Nephron (organoid): ENCODE results near the gene NKPD1.

Experiments
- H3K27ac Mint-ChIP-seq, 3 experiments: 2 replicates each; pipeline ENCODE4 v1.8.0; 2020; ENCODE audit warnings: mixed read lengths in 3 of 3, mild to moderate bottlenecking in 2 of 3, moderate library complexity in 1 of 3
- H3K27me3 Mint-ChIP-seq: 2 replicates; pipeline ENCODE4 v1.8.0; 2021; ENCODE audit warnings: low read depth, mild to moderate bottlenecking, moderate library complexity, mixed read lengths
- H3K36me3 Mint-ChIP-seq: 2 replicates; pipeline ENCODE4 v1.8.0; 2020; ENCODE audit warnings: low read depth, mixed read lengths
- H3K4me1 Mint-ChIP-seq: 2 replicates; pipeline ENCODE4 v1.8.0; 2020; ENCODE audit warnings: mixed read lengths
- H3K4me3 Mint-ChIP-seq, 3 experiments: 2 replicates each; pipeline ENCODE4 v1.8.0; 2020; ENCODE audit warnings: mild to moderate bottlenecking in 3 of 3, mixed read lengths in 3 of 3, moderate library complexity in 2 of 3
- H3K9me3 Mint-ChIP-seq: 2 replicates; pipeline ENCODE4 v1.8.0; 2020; ENCODE audit warnings: mixed read lengths
- CTCF ChIP-seq, 3 experiments: fragments of 200-600 bp; sonication (generic); IDR thresholded peaks; one replicate each; pipeline ENCODE4 v1.5.0; 2021; ENCODE audit warnings: antibody characterized with exemption in 3 of 3; ENCODE audit not compliant: unreplicated experiment in 3 of 3

NKPD1 gene

GRCh38 chr19:45138303-45138751 is 22.5 kb downstream of the NKPD1 start:
- Mint-ChIP-seq H3K27ac (peak overlapping the region in 1 of 3 experiments; percentile 1), H3K27me3 (no peaks in the 10 kb centered on the region), H3K9me3 (no peaks in the 10 kb centered on the region), H3K4me3 (no peak overlapping the region), H3K36me3 (peaks cover 9% of the 10 kb centered on the region), H3K4me1 (peaks cover 28% of the 10 kb centered on the region)
- TF ChIP-seq CTCF (IDR thresholded peaks at IDR 0.05; ENCODE audit: unreplicated experiment in 3 of 3) = no peak

- Mint-ChIP-seq H3K4me1 (peaks cover 22% of the 10 kb centered on the region), H3K27ac (peak overlapping the region; percentile 2 to 22 (median 3)), H3K4me3 (no peak overlapping the region), H3K36me3 (no peaks in the 10 kb centered on the region), H3K9me3 (no peaks in the 10 kb centered on the region), H3K27me3 (no peaks in the 10 kb centered on the region)
- TF ChIP-seq CTCF (IDR thresholded peaks at IDR 0.05; ENCODE audit: unreplicated experiment in 3 of 3) = no peak
These were observed 23.5 kb downstream of the NKPD1 start for GRCh38 chr19:45137179-45137761.

GRCh38 chr19:45136507-45137178 is 24.1 kb downstream of the NKPD1 start:
- no peaks in the 10 kb centered on the region for H3K9me3 Mint-ChIP-seq
- no peaks in the 10 kb centered on the region for H3K36me3 Mint-ChIP-seq
- no peak overlapping the region for H3K4me3 Mint-ChIP-seq
- no peaks in the 10 kb centered on the region for H3K27me3 Mint-ChIP-seq
- H3K4me1 Mint-ChIP-seq = peaks cover 22% of the 10 kb centered on the region
- no peak for TF ChIP-seq CTCF (IDR thresholded peaks at IDR 0.05; ENCODE audit: unreplicated experiment in 3 of 3)
- H3K27ac Mint-ChIP-seq = peak overlapping the region; percentile 2 to 22 (median 3)

- Mint-ChIP-seq H3K9me3 (no peaks in the 10 kb centered on the region), H3K36me3 (no peaks in the 10 kb centered on the region), H3K27me3 (no peaks in the 10 kb centered on the region)
These were observed 25.5 kb downstream of the NKPD1 start for GRCh38 chr19:45135176-45135885.

GRCh38 chr19:45133661-45134060 is 27.1 kb downstream of the NKPD1 start:
- Mint-ChIP-seq H3K36me3 (no peaks in the 10 kb centered on the region), H3K4me1 (peaks cover 22% of the 10 kb centered on the region), H3K4me3 (no peak overlapping the region), H3K27ac (no peak overlapping the region), H3K9me3 (no peaks in the 10 kb centered on the region), H3K27me3 (no peaks in the 10 kb centered on the region)
- no peak for TF ChIP-seq CTCF (IDR thresholded peaks at IDR 0.05; ENCODE audit: unreplicated experiment in 3 of 3)

More at GRCh38 chr19:45135176-45135885, 25.5 kb downstream of the NKPD1 start:
- TF ChIP-seq CTCF (IDR thresholded peaks at IDR 0.05; ENCODE audit: unreplicated experiment in 3 of 3) = no peak
- Mint-ChIP-seq H3K4me1 (peaks cover 22% of the 10 kb centered on the region), H3K4me3 (no peak overlapping the region), H3K27ac (no peak overlapping the region)
